Fibroblast of mammary gland (primary cell): Measurements from ENCODE around the gene GNA14.

Experiments used
- DNase-seq: peaks from one replicate; pipeline ENCODE4 v3.0.0-alpha.2; 2010; ENCODE audit warnings: low read depth
- H3K4me3 ChIP-seq: 2 replicates; pipeline ENCODE4 v1.5.1; 2011; ENCODE audit warnings: low read depth, mild to moderate bottlenecking, low read length, moderate library complexity; ENCODE audit not compliant: control insufficient read depth
- TF ChIP-seq, protein P1 (sequence below): conservative IDR thresholded peaks from 2 replicates; pipeline ENCODE4 v1.5.1; 2011; ENCODE audit warnings: low read depth, low read length, inconsistent platforms; ENCODE audit not compliant: control insufficient read depth, insufficient read depth

GNA14 gene

DNA sequence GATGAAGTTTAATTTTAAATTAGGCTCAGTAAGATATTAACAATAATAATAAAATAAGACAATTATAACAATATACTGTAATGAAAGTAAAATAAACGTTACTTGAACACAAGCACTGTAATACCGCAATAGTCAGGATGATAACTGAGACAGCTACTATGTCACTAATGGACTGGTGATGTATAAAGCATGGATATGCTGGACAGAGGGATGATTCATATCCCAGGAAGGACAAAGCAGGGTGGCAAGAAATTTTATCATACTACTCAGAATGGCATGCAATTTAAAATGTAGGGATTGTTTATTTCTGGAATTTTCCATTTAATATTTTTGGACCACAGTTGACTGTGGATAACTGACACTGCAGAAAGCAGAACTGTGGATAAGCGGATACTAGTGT, 273.9 kb downstream of the GNA14 start:
- no peak overlapping the region for H3K4me3 ChIP-seq
- TF ChIP-seq, protein P1, sequence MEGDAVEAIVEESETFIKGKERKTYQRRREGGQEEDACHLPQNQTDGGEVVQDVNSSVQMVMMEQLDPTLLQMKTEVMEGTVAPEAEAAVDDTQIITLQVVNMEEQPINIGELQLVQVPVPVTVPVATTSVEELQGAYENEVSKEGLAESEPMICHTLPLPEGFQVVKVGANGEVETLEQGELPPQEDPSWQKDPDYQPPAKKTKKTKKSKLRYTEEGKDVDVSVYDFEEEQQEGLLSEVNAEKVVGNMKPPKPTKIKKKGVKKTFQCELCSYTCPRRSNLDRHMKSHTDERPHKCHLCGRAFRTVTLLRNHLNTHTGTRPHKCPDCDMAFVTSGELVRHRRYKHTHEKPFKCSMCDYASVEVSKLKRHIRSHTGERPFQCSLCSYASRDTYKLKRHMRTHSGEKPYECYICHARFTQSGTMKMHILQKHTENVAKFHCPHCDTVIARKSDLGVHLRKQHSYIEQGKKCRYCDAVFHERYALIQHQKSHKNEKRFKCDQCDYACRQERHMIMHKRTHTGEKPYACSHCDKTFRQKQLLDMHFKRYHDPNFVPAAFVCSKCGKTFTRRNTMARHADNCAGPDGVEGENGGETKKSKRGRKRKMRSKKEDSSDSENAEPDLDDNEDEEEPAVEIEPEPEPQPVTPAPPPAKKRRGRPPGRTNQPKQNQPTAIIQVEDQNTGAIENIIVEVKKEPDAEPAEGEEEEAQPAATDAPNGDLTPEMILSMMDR = no peak
- peak; percentile 28 for DNase-seq
